ENCODE data around the gene SETD9. TPM values are rescaled to one million over a fixed set of nuclear protein-coding genes. Genes with fewer than 3 reads are reported as not detected.
A peak's percentile ranks its signal among the peaks of the same experiment; 100 is the strongest.

The SETD9 gene
- total and polyA plus RNA-seq, 2 of the 13 experiments (the other 11 are each of a cell fraction or from before 2014, with no cell fraction given) = 4.8 to 17.8 TPM

DNA sequence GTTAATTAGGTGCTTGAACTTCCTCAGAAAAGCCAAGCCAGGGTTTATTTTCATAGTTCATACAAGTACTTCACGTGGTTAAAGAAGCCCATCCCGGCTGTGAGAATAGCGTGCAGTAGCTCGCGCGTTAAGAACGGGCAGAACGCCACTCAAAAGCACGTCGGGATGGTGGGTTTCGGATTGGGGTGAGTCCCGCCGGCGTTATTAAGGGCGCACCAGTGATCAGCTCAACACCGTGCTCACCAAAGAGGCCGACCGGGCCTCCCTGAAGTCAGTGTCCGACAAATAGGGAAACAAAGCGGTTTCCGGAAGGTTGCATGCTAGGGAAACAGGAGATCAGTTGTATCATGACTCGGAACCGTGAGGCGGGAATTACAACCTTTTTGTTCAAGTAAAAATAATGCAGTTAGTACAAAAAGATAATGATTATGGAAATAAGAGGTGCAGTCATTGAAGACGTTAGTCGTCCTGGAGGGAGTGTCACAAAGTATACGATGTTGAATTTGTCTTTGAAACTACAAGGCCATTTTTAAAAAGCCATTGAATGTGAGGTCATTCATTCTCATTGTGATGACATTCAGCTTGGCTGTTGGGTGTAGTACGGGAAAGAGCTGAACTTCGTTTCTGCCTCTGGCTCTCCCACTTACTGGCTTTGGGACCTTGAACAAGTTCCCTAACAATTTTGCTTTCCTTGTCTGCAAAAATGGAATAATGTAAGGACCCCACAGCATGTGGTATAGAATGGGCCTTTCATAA is 992 bp downstream of the SETD9 start (continued):
- TF ChIP-seq RBFOX2 (IDR thresholded peaks at IDR 0.05; ENCODE audit: low read depth, low read length) (no peak), ZNF503 (CRISPR knock-in tag; IDR thresholded peaks at IDR 0.05) (no peak), KMT2A (CRISPR knock-in tag; IDR thresholded peaks at IDR 0.05) (no peak), TBL1XR1 (IDR thresholded peaks at IDR 0.05; ENCODE audit: borderline replicate concordance, low read length, partially characterized antibody) (no peak), AGO2 (optimal IDR thresholded peaks at IDR 0.05; ENCODE audit: low read depth, low read length) (no peak), MIXL1 (CRISPR knock-in tag; IDR thresholded peaks at IDR 0.05) (no peak), ZFP82 (CRISPR knock-in tag; IDR thresholded peaks at IDR 0.05; ENCODE audit: borderline replicate concordance) (no peak), ATF5 (CRISPR knock-in tag; IDR thresholded peaks at IDR 0.05; ENCODE audit: low read depth) (no peak), ESRRA (CRISPR knock-in tag; IDR thresholded peaks at IDR 0.05; ENCODE audit: low read depth) (no peak), NFYB (CRISPR knock-in tag; IDR thresholded peaks at IDR 0.05) (no peak), SUZ12 (IDR thresholded peaks at IDR 0.05; ENCODE audit: low read depth, low read length) (no peak), CREB1 (IDR thresholded peaks at IDR 0.05) (peak; percentile 25; the same call in 1 of the 2 replicates), CREB1 (CRISPR knock-in tag; IDR thresholded peaks at IDR 0.05) (peak; percentile 64; the same call in 1 of the 2 replicates), GMEB1 (CRISPR knock-in tag; IDR thresholded peaks at IDR 0.05; ENCODE audit: borderline replicate concordance) (no peak)
- TF ChIP-seq, protein P1, sequence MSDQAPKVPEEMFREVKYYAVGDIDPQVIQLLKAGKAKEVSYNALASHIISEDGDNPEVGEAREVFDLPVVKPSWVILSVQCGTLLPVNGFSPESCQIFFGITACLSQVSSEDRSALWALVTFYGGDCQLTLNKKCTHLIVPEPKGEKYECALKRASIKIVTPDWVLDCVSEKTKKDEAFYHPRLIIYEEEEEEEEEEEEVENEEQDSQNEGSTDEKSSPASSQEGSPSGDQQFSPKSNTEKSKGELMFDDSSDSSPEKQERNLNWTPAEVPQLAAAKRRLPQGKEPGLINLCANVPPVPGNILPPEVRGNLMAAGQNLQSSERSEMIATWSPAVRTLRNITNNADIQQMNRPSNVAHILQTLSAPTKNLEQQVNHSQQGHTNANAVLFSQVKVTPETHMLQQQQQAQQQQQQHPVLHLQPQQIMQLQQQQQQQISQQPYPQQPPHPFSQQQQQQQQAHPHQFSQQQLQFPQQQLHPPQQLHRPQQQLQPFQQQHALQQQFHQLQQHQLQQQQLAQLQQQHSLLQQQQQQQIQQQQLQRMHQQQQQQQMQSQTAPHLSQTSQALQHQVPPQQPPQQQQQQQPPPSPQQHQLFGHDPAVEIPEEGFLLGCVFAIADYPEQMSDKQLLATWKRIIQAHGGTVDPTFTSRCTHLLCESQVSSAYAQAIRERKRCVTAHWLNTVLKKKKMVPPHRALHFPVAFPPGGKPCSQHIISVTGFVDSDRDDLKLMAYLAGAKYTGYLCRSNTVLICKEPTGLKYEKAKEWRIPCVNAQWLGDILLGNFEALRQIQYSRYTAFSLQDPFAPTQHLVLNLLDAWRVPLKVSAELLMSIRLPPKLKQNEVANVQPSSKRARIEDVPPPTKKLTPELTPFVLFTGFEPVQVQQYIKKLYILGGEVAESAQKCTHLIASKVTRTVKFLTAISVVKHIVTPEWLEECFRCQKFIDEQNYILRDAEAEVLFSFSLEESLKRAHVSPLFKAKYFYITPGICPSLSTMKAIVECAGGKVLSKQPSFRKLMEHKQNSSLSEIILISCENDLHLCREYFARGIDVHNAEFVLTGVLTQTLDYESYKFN (CRISPR knock-in tag; conservative IDR thresholded peaks at IDR 0.05) = no peak
- TF ChIP-seq, protein P2, sequence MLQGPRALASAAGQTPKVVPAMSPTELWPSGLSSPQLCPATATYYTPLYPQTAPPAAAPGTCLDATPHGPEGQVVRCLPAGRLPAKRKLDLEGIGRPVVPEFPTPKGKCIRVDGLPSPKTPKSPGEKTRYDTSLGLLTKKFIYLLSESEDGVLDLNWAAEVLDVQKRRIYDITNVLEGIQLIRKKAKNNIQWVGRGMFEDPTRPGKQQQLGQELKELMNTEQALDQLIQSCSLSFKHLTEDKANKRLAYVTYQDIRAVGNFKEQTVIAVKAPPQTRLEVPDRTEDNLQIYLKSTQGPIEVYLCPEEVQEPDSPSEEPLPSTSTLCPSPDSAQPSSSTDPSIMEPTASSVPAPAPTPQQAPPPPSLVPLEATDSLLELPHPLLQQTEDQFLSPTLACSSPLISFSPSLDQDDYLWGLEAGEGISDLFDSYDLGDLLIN (CRISPR knock-in tag; IDR thresholded peaks at IDR 0.05; ENCODE audit: borderline replicate concordance) = no peak
- TF ChIP-seq, protein P3, sequence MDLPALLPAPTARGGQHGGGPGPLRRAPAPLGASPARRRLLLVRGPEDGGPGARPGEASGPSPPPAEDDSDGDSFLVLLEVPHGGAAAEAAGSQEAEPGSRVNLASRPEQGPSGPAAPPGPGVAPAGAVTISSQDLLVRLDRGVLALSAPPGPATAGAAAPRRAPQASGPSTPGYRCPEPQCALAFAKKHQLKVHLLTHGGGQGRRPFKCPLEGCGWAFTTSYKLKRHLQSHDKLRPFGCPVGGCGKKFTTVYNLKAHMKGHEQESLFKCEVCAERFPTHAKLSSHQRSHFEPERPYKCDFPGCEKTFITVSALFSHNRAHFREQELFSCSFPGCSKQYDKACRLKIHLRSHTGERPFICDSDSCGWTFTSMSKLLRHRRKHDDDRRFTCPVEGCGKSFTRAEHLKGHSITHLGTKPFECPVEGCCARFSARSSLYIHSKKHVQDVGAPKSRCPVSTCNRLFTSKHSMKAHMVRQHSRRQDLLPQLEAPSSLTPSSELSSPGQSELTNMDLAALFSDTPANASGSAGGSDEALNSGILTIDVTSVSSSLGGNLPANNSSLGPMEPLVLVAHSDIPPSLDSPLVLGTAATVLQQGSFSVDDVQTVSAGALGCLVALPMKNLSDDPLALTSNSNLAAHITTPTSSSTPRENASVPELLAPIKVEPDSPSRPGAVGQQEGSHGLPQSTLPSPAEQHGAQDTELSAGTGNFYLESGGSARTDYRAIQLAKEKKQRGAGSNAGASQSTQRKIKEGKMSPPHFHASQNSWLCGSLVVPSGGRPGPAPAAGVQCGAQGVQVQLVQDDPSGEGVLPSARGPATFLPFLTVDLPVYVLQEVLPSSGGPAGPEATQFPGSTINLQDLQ (CRISPR knock-in tag; IDR thresholded peaks at IDR 0.05) = no peak

All from HepG2 (cell line).